ENCODE data around the gene CAVIN4. TPM values are rescaled to one million over a fixed set of nuclear protein-coding genes. Genes with fewer than 3 reads are reported as not detected.

Gene CAVIN4
- polyA plus RNA-seq, 1 donor (not counting 4 experiments of a cell fraction or from before 2014, with no cell fraction given): 0.18 TPM

GRCh38 chr9:100578610-100579009 lies 731 bp downstream of the CAVIN4 start:
- Histone ChIP-seq H3K9ac (ENCODE audit: control insufficient read depth, extremely low read depth, insufficient read depth, low read length) (no peak overlapping the region), H3K27me3 (ENCODE audit: control insufficient read depth, extremely low read depth, insufficient read depth, low read length) (no peaks in the 10 kb centered on the region), H3K27ac (ENCODE audit: control insufficient read depth, insufficient read depth, low read length) (no peak overlapping the region), H3K9me3 (ENCODE audit: control insufficient read depth, low read depth, low read length) (no peaks in the 10 kb centered on the region), H3K79me2 (ENCODE audit: control insufficient read depth, insufficient read depth, low read length) (no peaks in the 10 kb centered on the region), H4K20me1 (ENCODE audit: control insufficient read depth, extremely low read depth, insufficient read depth, low read length) (no peaks in the 10 kb centered on the region), H2AFZ (ENCODE audit: control insufficient read depth, low read length) (no peak overlapping the region), H3K9me1 (ENCODE audit: control insufficient read depth, extremely low read depth, insufficient read depth, low read length) (no peaks in the 10 kb centered on the region), H3K4me1 (ENCODE audit: control insufficient read depth, extremely low read depth, insufficient read depth, low read length) (peaks cover 7% of the 10 kb centered on the region), H3K4me3 (ENCODE audit: control insufficient read depth in 2 of 3, extremely low read depth in 1 of 3, insufficient read depth in 2 of 3, low read depth in 1 of 3, low read length in 3 of 3) (no peak overlapping the region), H3K4me2 (ENCODE audit: control insufficient read depth, extremely low read depth, insufficient read depth, low read depth, low read length) (no peak overlapping the region), H3K36me3 (ENCODE audit: control insufficient read depth in 2 of 2, extremely low read depth in 1 of 2, insufficient read depth in 2 of 2, low read length in 2 of 2) (no peaks in the 10 kb centered on the region)
- dilution Hi-C loops (cut with MboI; ENCODE audit: extremely low pct_ligation_motif_present, low sequenced_read_pairs): loop anchor here (25.0 kb wide), 1 partner anchor 266 kb away; no protein-coding TSS in a partner anchor
- no peak for DNase-seq (ENCODE audit: low read depth, low spot score)
- TF ChIP-seq CTCF (optimal IDR thresholded peaks at IDR 0.05 in 1 of 3, IDR thresholded peaks at IDR 0.05 in 1 of 3, conservative IDR thresholded peaks at IDR 0.05 in 1 of 3; ENCODE audit: extremely low read depth in 1 of 3, insufficient read depth in 2 of 3, low read length in 3 of 3): no peak
- FAIRE-seq: no peak

DNA sequence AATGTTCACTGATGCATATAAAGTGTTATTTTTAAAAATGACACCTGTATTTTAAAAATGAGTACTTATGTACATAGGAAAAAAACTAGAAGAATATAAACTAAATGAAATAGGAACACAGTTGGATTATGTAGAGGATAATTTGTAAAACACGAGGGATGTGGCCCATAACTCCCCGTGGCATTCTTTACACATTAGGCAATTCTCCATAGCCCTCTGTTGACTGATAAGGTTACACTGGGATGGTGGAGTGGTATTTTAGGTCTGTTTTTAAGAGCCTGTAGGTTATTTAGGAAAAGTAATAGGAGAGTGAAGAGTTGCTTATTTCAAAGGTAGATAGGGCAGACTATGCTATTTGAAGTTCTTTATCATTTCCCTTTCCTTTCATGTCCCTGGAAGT lies 1.8 kb downstream of the CAVIN4 start:
- TF ChIP-seq EZH2 (IDR thresholded peaks at IDR 0.05; ENCODE audit: low read length): no peak
- TF ChIP-seq CTCF (optimal IDR thresholded peaks at IDR 0.05 in 1 of 3, IDR thresholded peaks at IDR 0.05 in 1 of 3, conservative IDR thresholded peaks at IDR 0.05 in 1 of 3; ENCODE audit: extremely low read depth in 1 of 3, insufficient read depth in 2 of 3, low read length in 3 of 3): no peak
- Histone ChIP-seq H3K9ac (ENCODE audit: control insufficient read depth, extremely low read depth, insufficient read depth, low read length) (no peak overlapping the region), H4K20me1 (ENCODE audit: control insufficient read depth, extremely low read depth, insufficient read depth, low read length) (no peaks in the 10 kb centered on the region), H3K27me3 (ENCODE audit: control insufficient read depth, extremely low read depth, insufficient read depth, low read length) (no peaks in the 10 kb centered on the region), H3K9me1 (ENCODE audit: control insufficient read depth, extremely low read depth, insufficient read depth, low read length) (no peaks in the 10 kb centered on the region), H3K4me1 (ENCODE audit: control insufficient read depth, extremely low read depth, insufficient read depth, low read length) (peaks cover 7% of the 10 kb centered on the region), H3K4me3 (ENCODE audit: control insufficient read depth in 2 of 3, extremely low read depth in 1 of 3, insufficient read depth in 2 of 3, low read depth in 1 of 3, low read length in 3 of 3) (no peak overlapping the region), H2AFZ (ENCODE audit: control insufficient read depth, low read length) (no peak overlapping the region), H3K27ac (ENCODE audit: control insufficient read depth, insufficient read depth, low read length) (no peak overlapping the region), H3K79me2 (ENCODE audit: control insufficient read depth, insufficient read depth, low read length) (no peaks in the 10 kb centered on the region), H3K36me3 (ENCODE audit: control insufficient read depth in 2 of 2, extremely low read depth in 1 of 2, insufficient read depth in 2 of 2, low read length in 2 of 2) (no peaks in the 10 kb centered on the region), H3K9me3 (ENCODE audit: control insufficient read depth, low read depth, low read length) (no peaks in the 10 kb centered on the region), H3K4me2 (ENCODE audit: control insufficient read depth, extremely low read depth, insufficient read depth, low read depth, low read length) (no peak overlapping the region)
- no peak for FAIRE-seq
- no peak for DNase-seq (ENCODE audit: low read depth, low spot score)
- dilution Hi-C loops (cut with MboI; ENCODE audit: extremely low pct_ligation_motif_present, low sequenced_read_pairs): loop anchor here (25.0 kb wide), 1 partner anchor 267 kb away; no protein-coding TSS in a partner anchor

Measured in keratinocyte (primary cell).